ENCODE measurements around the gene PRKD2. TPM values are rescaled to one million over a fixed set of nuclear protein-coding genes. Genes with fewer than 3 reads are reported as not detected.

The PRKD2 gene
- total RNA-seq, 4 donors from 2014 or later, result 30.8 to 85.7 (median 41.7) TPM

- Histone ChIP-seq H3K27me3 (no peaks in the 10 kb centered on the region), H3K36me3 (no peaks in the 10 kb centered on the region), H3K4me1 (no peaks in the 10 kb centered on the region), H3K9me3 (no peaks in the 10 kb centered on the region), H3K27ac (peak overlapping the region; percentile 52 to 69), H3K4me3 (no peak overlapping the region)
- intact Hi-C loops (cut with DNase I; ENCODE audit: low total_unique reads), result no loop called here
- no peak for DNase-seq
- TF ChIP-seq POLR2A (IDR thresholded peaks at IDR 0.05) (no peak), CTCF (IDR thresholded peaks at IDR 0.05) (no peak)
Observed at GRCh38 chr19:46726971-46727501, 10.1 kb upstream of the PRKD2 start.

- H3K9me3 ChIP-seq, result no peaks in the 10 kb centered on the region
- H3K4me1 ChIP-seq, result no peaks in the 10 kb centered on the region
- H3K27ac ChIP-seq, result peak overlapping the region in 1 of 2 donors; percentile 69
- no peak for DNase-seq
- no peaks in the 10 kb centered on the region for H3K27me3 ChIP-seq
- TF ChIP-seq CTCF (IDR thresholded peaks at IDR 0.05) (no peak), POLR2A (IDR thresholded peaks at IDR 0.05) (no peak)
- intact Hi-C loops (cut with DNase I; ENCODE audit: low total_unique reads), result no loop called here
- no peak overlapping the region for H3K4me3 ChIP-seq
- H3K36me3 ChIP-seq, result no peaks in the 10 kb centered on the region
Observed at GRCh38 chr19:46726551-46726950, 9.6 kb upstream of the PRKD2 start.

- Histone ChIP-seq H3K9me3 (no peaks in the 10 kb centered on the region), H3K36me3 (no peaks in the 10 kb centered on the region), H3K27ac (no peak overlapping the region), H3K27me3 (no peaks in the 10 kb centered on the region), H3K4me1 (no peaks in the 10 kb centered on the region), H3K4me3 (no peak overlapping the region)
- intact Hi-C loops (cut with DNase I; ENCODE audit: low total_unique reads), result no loop called here
- TF ChIP-seq POLR2A (IDR thresholded peaks at IDR 0.05), result no peak
- no peak for TF ChIP-seq CTCF (IDR thresholded peaks at IDR 0.05)
- no peak for DNase-seq
Observed at GRCh38 chr19:46725859-46726393, 9.0 kb upstream of the PRKD2 start.

DNA sequence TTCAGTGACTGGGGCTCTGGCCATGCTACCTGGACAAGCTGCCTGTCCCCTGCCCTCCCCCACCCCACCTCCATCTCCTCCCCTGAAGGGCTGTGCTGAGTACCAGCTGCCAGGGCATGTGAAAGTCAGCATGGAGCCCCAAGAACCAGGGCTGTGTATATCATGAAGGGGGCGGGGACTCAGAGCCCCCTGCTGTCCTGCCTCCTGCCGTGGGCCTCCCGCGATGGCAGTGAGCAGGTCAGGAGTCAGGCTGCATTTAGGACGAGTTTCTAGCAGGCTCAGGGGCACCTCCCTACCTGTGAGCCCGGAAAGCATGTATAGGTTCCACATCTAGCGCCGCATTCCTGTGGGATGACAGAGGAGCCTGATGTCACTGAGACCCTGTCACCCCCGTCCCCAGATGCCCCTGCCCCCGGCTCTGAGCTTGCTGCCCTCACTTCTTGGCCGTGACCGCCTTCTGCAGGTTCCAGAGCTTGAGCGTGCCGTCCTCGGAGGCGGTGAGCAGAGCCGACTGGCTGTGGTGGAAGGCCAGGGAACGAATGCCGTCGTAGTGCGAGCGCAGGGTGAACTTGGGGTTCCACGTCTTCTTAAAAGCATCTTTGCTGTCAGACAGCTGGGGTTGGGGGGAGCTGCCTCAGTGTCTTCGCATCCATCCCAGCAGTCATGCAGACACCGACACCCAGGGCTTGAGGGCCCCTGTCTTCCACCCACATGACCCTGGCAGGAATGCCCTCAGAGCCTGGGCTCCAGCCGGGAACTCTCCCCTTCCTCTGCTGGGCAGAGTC, 8.3 kb upstream of the PRKD2 start:
- Histone ChIP-seq H3K4me3 (no peak overlapping the region), H3K27me3 (no peaks in the 10 kb centered on the region), H3K4me1 (no peaks in the 10 kb centered on the region), H3K27ac (no peak overlapping the region), H3K9me3 (no peaks in the 10 kb centered on the region), H3K36me3 (no peaks in the 10 kb centered on the region)
- intact Hi-C loops (cut with DNase I; ENCODE audit: low total_unique reads), result no loop called here
- no peak for DNase-seq
- no peak for TF ChIP-seq POLR2A (IDR thresholded peaks at IDR 0.05)
- TF ChIP-seq CTCF (IDR thresholded peaks at IDR 0.05), result no peak

- no peak overlapping the region for H3K4me3 ChIP-seq
Observed at GRCh38 chr19:46724468-46724867, 7.6 kb upstream of the PRKD2 start.

More at GRCh38 chr19:46724468-46724867, 7.6 kb upstream of the PRKD2 start:
- no peaks in the 10 kb centered on the region for H3K27me3 ChIP-seq
- no peak for DNase-seq
- H3K9me3 ChIP-seq, result no peaks in the 10 kb centered on the region
- no peaks in the 10 kb centered on the region for H3K36me3 ChIP-seq
- TF ChIP-seq POLR2A (IDR thresholded peaks at IDR 0.05) (no peak), CTCF (IDR thresholded peaks at IDR 0.05) (no peak)
- intact Hi-C loops (cut with DNase I; ENCODE audit: low total_unique reads), result no loop called here
- H3K4me1 ChIP-seq, result no peaks in the 10 kb centered on the region
- H3K27ac ChIP-seq, result no peak overlapping the region

All from uterus (tissue), 4 donors.